BLaER1 treated with 17β-estradiol and CSF1 and Interleukin-3, amounts not matched to agents 10 nM and 100 nM (cell line): ENCODE measurements around the gene RAB5B.

Experiments used
- H3K27ac ChIP-seq, 11 experiments: shearing (Covaris generic); formaldehyde crosslinking; 2 replicates each; pipeline ENCODE4 v1.8.1; 2022
- H3K27me3 ChIP-seq, 11 experiments: shearing (Covaris generic); formaldehyde crosslinking; 2 replicates each; pipeline ENCODE4 v1.8.1; 2022
- H3K36me3 ChIP-seq, 11 experiments: shearing (Covaris generic); formaldehyde crosslinking; 2 replicates each; pipeline ENCODE4 v1.8.1; 2022
- H3K4me1 ChIP-seq, 10 experiments: shearing (Covaris generic); formaldehyde crosslinking; 2 replicates each; pipeline ENCODE4 v1.8.1; 2022
- H3K4me2 ChIP-seq, 11 experiments: shearing (Covaris generic); formaldehyde crosslinking; 2 replicates each; pipeline ENCODE4 v1.8.1; 2022
- H3K4me3 ChIP-seq, 10 experiments: shearing (Covaris generic); formaldehyde crosslinking; 2 replicates each; pipeline ENCODE4 v1.8.1; 2022
- H3K9ac ChIP-seq, 11 experiments: shearing (Covaris generic); formaldehyde crosslinking; 2 replicates each; pipeline ENCODE4 v1.8.1; 2022
- H3K9me3 ChIP-seq, 11 experiments: shearing (Covaris generic); formaldehyde crosslinking; replicated peaks in 1 of 11; 2 replicates each; pipeline ENCODE4 v1.8.1; 2022
- H4K20me1 ChIP-seq, 11 experiments: shearing (Covaris generic); formaldehyde crosslinking; 2 replicates each; pipeline ENCODE4 v1.8.1; 2022
- Cebpa-rat ChIP-seq, 11 experiments: shearing (Covaris generic); IDR thresholded peaks; 2 replicates each; pipeline ENCODE4 v1.8.1; 2022

The RAB5B gene

GRCh38 chr12:55955800-55956508 lies 17.9 kb upstream of the RAB5B start:
- H3K4me3 ChIP-seq: no peak overlapping the region
- H3K27ac ChIP-seq: no peak overlapping the region
- no peaks in the 10 kb centered on the region for H3K9me3 ChIP-seq
- no peak overlapping the region for H3K4me2 ChIP-seq
- H4K20me1 ChIP-seq: peaks cover 0 to 15% (median 0%) of the 10 kb centered on the region in 11 experiments; a peak in 2 of 22 replicates
- no peaks in the 10 kb centered on the region for H3K27me3 ChIP-seq
- peaks cover 32 to 48% (median 39%) of the 10 kb centered on the region in 11 experiments for H3K36me3 ChIP-seq
- H3K9ac ChIP-seq: no peak overlapping the region
- H3K4me1 ChIP-seq: peaks cover 0 to 11% (median 0%) of the 10 kb centered on the region in 10 experiments; a peak in 2 of 20 replicates
- no peak for TF ChIP-seq Cebpa-rat (IDR thresholded peaks at IDR 0.05)

DNA sequence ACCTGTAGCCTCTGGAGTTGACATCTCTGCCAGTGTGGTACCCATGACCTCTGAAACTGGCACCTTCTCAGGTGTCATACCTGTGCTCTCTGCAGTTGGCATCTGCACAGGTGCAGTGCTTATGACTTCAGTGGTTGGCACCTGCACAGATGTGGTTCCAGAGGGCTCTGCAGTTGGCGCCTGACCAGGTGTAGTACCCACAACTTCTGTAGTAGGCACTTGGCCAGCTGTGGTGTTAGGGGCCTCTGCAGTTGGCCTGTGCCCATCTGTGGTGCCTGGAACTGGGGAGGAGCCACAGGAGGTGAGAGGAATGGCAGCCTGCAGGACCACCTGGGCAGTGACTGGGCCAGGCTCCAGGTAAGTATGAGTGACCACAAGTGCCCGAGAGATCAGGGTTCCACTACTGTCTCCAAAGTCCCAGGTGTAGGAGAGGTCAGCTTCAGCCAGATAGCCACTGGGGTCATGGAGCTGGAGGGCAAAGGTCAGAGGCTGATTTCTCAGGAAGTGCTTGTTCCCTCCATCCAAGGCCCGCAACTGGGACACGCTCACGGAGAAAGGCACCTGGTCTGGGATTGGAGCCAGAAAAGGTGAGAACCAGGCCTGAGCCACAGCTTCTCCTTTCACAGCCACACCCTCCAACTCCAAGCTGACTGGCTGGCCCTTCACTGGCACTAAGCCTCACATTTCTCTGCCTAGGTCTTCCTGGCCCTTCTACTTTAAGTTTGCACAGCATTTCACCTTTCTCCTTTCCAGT lies 16.6 kb upstream of the RAB5B start:
- Histone ChIP-seq H3K27ac (no peak overlapping the region), H4K20me1 (peaks cover 0 to 15% (median 0%) of the 10 kb centered on the region in 11 experiments; a peak in 2 of 22 replicates), H3K27me3 (no peaks in the 10 kb centered on the region), H3K4me1 (peaks cover 0 to 11% (median 0%) of the 10 kb centered on the region in 10 experiments; a peak in 2 of 20 replicates), H3K36me3 (peaks cover 19 to 35% (median 25%) of the 10 kb centered on the region in 11 experiments), H3K9me3 (no peaks in the 10 kb centered on the region), H3K4me3 (no peak overlapping the region), H3K4me2 (no peak overlapping the region), H3K9ac (no peak overlapping the region)
- no peak for TF ChIP-seq Cebpa-rat (IDR thresholded peaks at IDR 0.05)

DNA sequence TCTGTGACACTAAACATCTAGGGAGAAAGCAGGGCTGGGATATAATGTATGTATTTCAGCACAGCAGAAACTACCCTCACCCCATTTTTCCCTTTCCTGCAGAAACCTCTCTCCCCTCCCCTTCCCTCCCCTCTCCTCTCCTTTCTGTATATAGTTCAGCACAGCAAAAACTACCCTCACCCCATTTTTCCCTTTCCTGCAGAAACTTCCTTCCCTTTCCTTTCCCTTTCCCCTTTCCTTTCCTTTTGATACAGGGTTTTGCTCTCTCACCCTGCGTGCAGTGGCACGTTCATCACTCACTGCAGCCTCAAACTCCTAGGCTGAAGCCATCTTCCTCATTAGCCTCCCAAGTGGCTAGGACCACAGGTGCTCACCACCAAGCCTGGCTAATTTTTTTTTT lies 10.1 kb upstream of the RAB5B start:
- Histone ChIP-seq H3K9me3 (no peaks in the 10 kb centered on the region), H3K36me3 (peaks cover 0 to 11% (median 7%) of the 10 kb centered on the region in 11 experiments; a peak in 10 of 22 replicates), H3K4me2 (no peak overlapping the region), H3K27ac (no peak overlapping the region), H3K9ac (no peak overlapping the region), H3K4me3 (no peak overlapping the region), H3K27me3 (no peaks in the 10 kb centered on the region), H3K4me1 (peaks cover 22 to 32% (median 29%) of the 10 kb centered on the region in 10 experiments), H4K20me1 (peaks cover 0 to 8% (median 0%) of the 10 kb centered on the region in 11 experiments; a peak in 3 of 22 replicates)
- no peak for TF ChIP-seq Cebpa-rat (IDR thresholded peaks at IDR 0.05)

DNA sequence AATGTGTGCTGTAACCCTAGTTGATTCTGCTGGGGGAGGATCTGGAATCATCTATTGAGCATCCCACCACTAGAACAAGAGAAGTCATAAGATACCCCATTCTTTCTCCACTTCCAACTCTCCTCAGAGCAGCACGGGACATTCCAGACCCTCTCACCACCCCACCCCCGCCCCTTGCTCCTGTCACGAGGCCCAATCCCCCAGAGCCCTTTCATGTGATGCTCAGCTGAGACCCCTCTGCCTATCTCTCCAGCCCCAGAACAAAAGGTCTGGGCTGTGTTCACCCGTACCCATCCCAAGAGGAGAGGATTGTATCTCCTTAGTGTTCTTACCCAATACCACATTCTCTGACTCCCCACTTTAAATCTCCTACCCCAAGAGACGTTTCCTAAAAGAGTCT lies 8.6 kb upstream of the RAB5B start:
- Histone ChIP-seq H3K4me1 (peaks cover 30 to 43% (median 35%) of the 10 kb centered on the region in 10 experiments), H4K20me1 (peaks cover 0 to 8% (median 0%) of the 10 kb centered on the region in 11 experiments; a peak in 3 of 22 replicates), H3K4me3 (no peak overlapping the region), H3K9me3 (no peaks in the 10 kb centered on the region), H3K4me2 (peak overlapping the region in 10 of 11 experiments; percentile 88 to 99 (median 95); a peak in 16 of 22 replicates), H3K9ac (no peak overlapping the region), H3K36me3 (peaks cover 0 to 26% (median 21%) of the 10 kb centered on the region in 11 experiments; a peak in 13 of 22 replicates), H3K27me3 (no peaks in the 10 kb centered on the region), H3K27ac (no peak overlapping the region)
- TF ChIP-seq Cebpa-rat (IDR thresholded peaks at IDR 0.05): no peak

DNA sequence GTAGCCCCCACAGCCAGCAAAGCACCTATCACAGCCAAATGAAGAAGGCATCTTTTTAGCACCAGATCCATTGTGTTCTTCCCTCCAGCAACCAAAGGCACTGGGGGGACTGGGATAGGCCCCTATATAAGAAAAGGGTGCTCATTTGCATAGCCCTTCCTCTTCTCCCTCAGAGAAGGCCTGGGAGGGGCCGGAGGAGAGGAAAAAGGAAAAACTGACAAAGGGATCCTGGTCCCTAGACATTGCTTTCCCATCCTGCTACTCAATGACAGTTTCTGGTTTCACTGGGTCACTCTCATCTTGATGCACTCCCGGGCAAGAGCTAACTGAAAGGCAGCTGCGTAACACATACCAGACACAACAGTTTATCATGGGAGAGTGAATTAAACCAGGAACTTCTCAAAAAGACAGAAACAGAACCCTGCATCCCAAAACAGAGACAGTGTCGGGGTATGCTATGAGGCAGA lies 7.9 kb upstream of the RAB5B start, which contains the start of gene PMEL:
Gene PMEL (minus strand): TSS at position 102 of the 467 bp plus-strand sequence. CDS start 31 bp downstream, at position 71.
- peaks cover 0 to 33% (median 29%) of the 10 kb centered on the region in 11 experiments; a peak in 16 of 22 replicates for H3K36me3 ChIP-seq
- no peak for TF ChIP-seq Cebpa-rat (IDR thresholded peaks at IDR 0.05)
- peak within 1 kb of the TSS; percentile 88 to 99 (median 95) for H3K4me2 ChIP-seq
- peak within 1 kb of the TSS; percentile 81 to 92 (median 85) for H3K9ac ChIP-seq
- H3K27me3 ChIP-seq: no peaks in the 10 kb centered on the region
- no peaks in the 10 kb centered on the region for H3K9me3 ChIP-seq
- H4K20me1 ChIP-seq: peaks cover 0 to 8% (median 0%) of the 10 kb centered on the region in 11 experiments; a peak in 3 of 22 replicates
- peaks cover 37 to 50% (median 41%) of the 10 kb centered on the region in 10 experiments for H3K4me1 ChIP-seq
- peak within 1 kb of the TSS; percentile 42 to 86 (median 73); a peak in 21 of 22 replicates for H3K27ac ChIP-seq
- H3K4me3 ChIP-seq: peak within 1 kb of the TSS; percentile 72 to 98 (median 83)

- H3K27ac ChIP-seq: peak within 1 kb of the TSS; percentile 42 to 86 (median 73); a peak in 21 of 22 replicates
- no peak for TF ChIP-seq Cebpa-rat (IDR thresholded peaks at IDR 0.05)
These were observed 7.2 kb upstream of the RAB5B start, which contains the start of gene CDK2 for GRCh38 chr12:55966408-55967281. Gene CDK2 (plus strand): TSS chr12:55966830. CDS start chr12:55967009, 179 bp downstream.

DNA sequence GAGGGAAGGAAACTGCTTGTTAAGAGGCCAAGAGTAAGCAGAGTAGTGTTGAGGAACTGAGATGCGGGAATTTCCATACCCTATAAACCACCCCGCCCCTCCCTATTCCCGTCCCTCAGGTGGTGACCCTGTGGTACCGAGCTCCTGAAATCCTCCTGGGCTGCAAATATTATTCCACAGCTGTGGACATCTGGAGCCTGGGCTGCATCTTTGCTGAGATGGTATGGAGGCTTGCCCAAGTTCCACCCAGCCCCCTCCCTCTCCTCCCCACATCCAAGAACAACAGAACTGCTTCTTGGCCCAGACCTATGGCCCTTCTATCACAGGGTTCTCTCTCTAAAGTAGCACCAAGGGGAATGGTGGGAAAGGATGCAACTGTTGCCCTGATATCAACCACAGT lies 4.5 kb upstream of the RAB5B start:
- H3K4me3 ChIP-seq: no peak overlapping the region
- peaks cover 0 to 8% (median 0%) of the 10 kb centered on the region in 11 experiments; a peak in 4 of 22 replicates for H4K20me1 ChIP-seq
- peaks cover 0 to 47% (median 41%) of the 10 kb centered on the region in 11 experiments; a peak in 17 of 22 replicates for H3K36me3 ChIP-seq
- no peak for TF ChIP-seq Cebpa-rat (IDR thresholded peaks at IDR 0.05)
- H3K27me3 ChIP-seq: no peaks in the 10 kb centered on the region
- H3K4me1 ChIP-seq: peaks cover 56 to 70% (median 62%) of the 10 kb centered on the region in 10 experiments
- no peak overlapping the region for H3K9ac ChIP-seq
- H3K27ac ChIP-seq: no peak overlapping the region
- no peaks in the 10 kb centered on the region for H3K9me3 ChIP-seq
- peak overlapping the region in 3 of 11 experiments; percentile 1 to 99 (median 94); a peak in 4 of 22 replicates for H3K4me2 ChIP-seq

More at GRCh38 chr12:55966408-55967281, 7.2 kb upstream of the RAB5B start, which contains the start of gene CDK2:
- H3K4me1 ChIP-seq: peaks cover 44 to 57% (median 48%) of the 10 kb centered on the region in 10 experiments
- H3K27me3 ChIP-seq: no peaks in the 10 kb centered on the region
- H4K20me1 ChIP-seq: peaks cover 0 to 8% (median 0%) of the 10 kb centered on the region in 11 experiments; a peak in 3 of 22 replicates
- H3K9me3 ChIP-seq: no peaks in the 10 kb centered on the region
- H3K9ac ChIP-seq: peak within 1 kb of the TSS; percentile 81 to 92 (median 85)
- H3K36me3 ChIP-seq: peaks cover 0 to 40% (median 35%) of the 10 kb centered on the region in 11 experiments; a peak in 17 of 22 replicates
- peak within 1 kb of the TSS; percentile 72 to 98 (median 83) for H3K4me3 ChIP-seq
- H3K4me2 ChIP-seq: peak within 1 kb of the TSS; percentile 88 to 99 (median 95)
